Activated T-cell treated with anti-CD3 and anti-CD28 coated beads, Interleukin-2, amount 50 U/mL, for 48 hours (primary cell): ENCODE data around the gene DDX24.
A peak's percentile ranks its signal among the peaks of the same experiment; 100 is the strongest.
"Not testable (repeated sequence)": the region's sequence is repeated elsewhere in the genome, so short reads cannot be mapped to it uniquely, and the experiment has no call there.

ENCODE experiments used
- DNase-seq, 2 experiments: peaks; one replicate each; pipeline ENCODE4 v3.0.0-alpha.2; 2020

DDX24 gene

DNA sequence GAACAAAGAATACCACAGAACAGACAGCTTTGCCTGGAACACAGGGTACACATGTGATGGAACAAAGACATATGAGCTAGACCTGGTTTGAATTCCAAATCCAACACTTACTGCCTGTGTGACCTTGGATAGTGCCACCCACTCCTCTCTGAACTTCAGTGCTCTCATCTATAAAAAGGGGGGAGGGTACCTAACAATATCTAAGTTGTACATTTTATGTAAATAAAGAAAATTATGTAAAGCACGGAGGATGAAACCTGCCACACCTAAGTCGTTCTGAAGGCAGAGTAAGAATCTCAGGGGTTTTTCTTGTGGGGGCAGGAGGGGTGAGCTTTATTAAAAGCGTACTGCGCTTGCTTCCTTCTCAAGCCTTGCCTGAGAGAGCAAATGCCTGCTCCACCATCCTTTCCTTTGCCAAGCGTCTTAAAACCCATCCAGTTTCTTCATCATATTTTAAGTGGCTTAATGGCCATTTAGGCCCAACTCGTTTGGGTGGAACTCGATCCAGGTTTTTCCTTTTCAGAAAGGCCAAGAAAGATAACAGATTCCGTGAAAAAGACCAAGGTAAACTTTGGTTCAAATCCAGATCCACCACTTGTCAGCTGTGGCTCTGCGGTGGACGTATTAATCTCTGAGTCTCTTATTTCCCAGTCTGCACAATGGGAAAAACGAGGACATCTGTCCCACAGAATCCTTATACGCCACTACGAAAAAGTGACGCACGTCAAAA is 946 bp downstream of the DDX24 start:
- DNase-seq = no peak

- DNase-seq = no peak
Measured at GRCh38 chr14:94077823-94078222, 3.2 kb downstream of the DDX24 start.

DNA sequence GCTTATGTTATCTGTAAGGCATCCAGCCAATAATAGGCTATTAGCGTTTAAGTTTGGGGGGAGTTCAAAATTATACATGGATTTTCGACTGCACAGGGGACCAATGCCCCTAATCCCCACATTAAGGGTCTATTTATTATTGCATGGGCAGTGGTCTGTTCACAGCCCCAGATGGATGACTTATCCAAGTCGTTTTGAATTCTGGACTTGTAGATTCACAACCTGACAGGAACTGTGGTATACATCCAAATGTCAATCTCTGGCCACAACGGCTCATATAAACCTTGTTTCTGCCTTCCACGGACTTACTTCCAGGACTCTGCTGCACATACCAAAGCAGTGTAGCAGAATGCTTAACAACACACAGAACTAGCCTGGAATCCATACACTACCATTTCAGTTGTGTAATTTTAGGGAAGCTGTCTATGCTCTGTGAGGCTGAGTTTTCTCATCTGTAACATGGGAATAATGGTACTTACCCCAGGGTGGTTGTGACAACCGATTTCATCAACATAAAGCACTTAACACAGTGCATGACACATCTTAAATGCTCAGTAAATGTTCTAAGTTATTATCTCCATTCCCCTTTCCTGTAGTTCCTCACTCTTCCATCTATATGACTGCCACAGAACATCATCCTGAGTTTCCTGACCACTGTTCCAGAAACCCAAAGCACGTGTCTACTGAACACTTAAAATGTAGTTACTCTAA is 3.7 kb downstream of the DDX24 start:
- no peak for DNase-seq

GRCh38 chr14:94075008-94075407 is 6.0 kb downstream of the DDX24 start:
- DNase-seq = no peak

GRCh38 chr14:94074534-94074933 is 6.5 kb downstream of the DDX24 start:
- no peak for DNase-seq

GRCh38 chr14:94072076-94072475 is 8.9 kb downstream of the DDX24 start:
- not testable (repeated sequence) for DNase-seq

DNA sequence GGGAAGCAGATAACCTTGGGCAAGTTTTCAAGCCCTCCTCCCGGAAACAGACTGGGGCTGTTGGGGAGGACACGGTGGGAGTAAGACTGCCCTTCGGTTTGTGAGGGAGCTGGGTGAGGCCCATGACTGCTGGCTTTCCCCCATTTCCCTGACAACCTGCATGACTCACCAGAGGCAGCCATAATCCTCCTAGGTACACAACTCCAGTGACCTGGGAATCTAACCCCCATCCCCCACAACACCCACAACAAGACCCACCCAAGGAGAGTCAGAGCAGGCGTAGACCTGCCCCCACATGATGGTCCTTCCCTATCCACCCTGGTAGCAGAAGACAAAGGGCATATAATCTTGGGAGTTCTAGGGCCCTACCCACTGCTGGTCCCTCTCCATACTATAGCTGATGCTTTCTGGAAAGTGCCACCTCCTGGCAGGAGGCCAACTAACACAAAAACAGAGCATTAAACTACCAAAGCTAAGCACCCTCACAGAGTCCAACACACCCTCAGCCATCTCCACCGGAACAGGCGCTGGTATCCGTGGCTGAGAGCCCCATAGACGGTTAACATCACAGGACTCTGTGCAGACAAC is 14.8 kb downstream of the DDX24 start:
- DNase-seq = no peak

DNA sequence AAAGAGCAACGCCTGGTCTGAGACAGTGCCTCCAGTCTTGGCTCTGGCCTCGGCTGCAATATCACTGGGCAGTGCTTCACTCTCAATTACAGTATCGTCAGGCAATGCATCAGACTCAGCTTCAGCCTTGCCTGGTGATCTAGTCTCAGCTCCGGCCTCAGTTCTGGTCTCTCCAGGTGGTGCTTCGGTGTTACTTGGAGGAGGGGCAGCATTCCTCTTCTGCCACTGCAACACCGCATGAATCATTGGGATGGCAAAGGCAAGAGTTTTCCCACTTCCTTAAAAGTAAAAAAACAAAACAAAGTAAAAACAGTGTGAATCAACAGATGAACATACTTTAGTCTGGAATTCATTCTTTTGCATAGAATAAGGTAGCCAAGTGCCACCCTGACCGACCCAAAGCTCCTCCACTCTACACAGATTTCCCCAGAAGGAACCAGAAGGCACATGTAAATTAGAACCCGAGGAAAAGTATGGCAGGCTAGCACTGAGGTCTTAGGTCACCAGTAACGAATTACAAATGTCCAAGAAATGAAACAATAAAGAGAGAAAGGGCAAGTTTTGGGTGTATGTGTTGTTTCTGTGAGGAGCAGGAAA is 18.6 kb downstream of the DDX24 start:
- DNase-seq = no peak

GRCh38 chr14:94059998-94060397 is 21.0 kb downstream of the DDX24 start:
- DNase-seq = peak in 1 of 2 experiments; percentile 7

- peak in 1 of 2 experiments; percentile 1 for DNase-seq
Measured at GRCh38 chr14:94058674-94059138, 22.3 kb downstream of the DDX24 start.

- DNase-seq = peak in 1 of 2 experiments; percentile 7
Measured at GRCh38 chr14:94058128-94058673, 22.8 kb downstream of the DDX24 start.

DNA sequence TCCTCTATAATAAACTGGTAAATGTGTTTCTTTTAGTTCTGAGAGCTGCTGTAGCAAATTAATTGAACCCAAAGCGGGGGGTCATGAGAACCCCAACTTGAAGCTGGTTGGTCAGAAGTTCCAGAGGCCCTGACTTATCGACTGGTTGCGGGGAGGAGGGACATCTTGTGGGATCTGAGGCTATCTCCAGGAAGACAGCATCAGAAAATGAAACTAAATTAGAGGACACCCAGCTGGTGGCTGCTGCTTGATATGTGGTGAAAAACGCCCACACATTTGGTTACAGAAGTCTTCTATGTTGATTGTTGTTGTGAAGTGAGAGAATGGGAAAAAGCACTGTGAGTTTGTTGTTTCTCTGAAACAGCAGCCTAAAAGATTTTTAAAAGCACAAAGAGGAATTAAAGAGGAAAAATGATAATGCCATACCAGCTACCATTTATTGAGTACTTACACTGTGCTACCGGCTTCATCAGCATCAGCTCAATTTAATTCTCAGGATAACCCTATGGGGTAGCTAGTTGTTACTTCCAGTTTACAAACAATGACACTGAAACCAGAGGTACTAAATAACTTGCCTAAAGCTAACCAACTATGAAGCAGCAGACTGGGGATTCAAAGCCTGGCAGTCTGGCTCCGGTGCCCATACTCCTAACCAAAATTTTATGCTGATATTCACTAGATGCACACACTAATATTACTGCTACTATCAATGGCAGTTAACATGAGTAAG is 24.3 kb downstream of the DDX24 start:
- DNase-seq = peak; percentile 31

- peak; percentile 10 to 12 for DNase-seq
Measured at GRCh38 chr14:94054936-94055335, 26.1 kb downstream of the DDX24 start.

GRCh38 chr14:94054401-94054800 is 26.6 kb downstream of the DDX24 start:
- peak; percentile 11 to 12 for DNase-seq

DNA sequence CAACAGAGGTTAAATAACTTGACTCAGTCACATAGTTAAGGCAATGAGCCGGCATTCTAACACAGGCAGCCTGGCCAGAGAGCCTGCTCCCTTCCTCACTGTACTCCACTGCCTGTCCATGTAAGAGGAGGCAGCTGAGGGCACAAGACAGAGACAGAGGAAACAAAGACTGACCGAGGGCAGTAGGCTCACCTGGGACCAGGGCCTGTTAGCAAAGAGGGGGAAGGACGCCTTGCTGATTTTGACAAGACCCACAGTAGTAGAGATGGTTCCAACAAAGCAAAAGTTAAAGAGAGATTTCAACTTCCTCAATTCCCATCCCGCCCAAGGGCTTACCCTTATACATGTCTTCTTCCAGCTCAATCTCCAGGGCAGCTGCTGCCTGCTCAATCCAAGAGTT is 28.3 kb downstream of the DDX24 start:
- peak; percentile 11 for DNase-seq

GRCh38 chr14:94052199-94052598 is 28.8 kb downstream of the DDX24 start:
- no peak for DNase-seq

GRCh38 chr14:94051779-94052178 is 29.2 kb downstream of the DDX24 start:
- peak in 1 of 2 experiments; percentile 16 for DNase-seq

GRCh38 chr14:94051115-94051514 is 29.9 kb downstream of the DDX24 start:
- DNase-seq = peak; percentile 13 to 16

DNA sequence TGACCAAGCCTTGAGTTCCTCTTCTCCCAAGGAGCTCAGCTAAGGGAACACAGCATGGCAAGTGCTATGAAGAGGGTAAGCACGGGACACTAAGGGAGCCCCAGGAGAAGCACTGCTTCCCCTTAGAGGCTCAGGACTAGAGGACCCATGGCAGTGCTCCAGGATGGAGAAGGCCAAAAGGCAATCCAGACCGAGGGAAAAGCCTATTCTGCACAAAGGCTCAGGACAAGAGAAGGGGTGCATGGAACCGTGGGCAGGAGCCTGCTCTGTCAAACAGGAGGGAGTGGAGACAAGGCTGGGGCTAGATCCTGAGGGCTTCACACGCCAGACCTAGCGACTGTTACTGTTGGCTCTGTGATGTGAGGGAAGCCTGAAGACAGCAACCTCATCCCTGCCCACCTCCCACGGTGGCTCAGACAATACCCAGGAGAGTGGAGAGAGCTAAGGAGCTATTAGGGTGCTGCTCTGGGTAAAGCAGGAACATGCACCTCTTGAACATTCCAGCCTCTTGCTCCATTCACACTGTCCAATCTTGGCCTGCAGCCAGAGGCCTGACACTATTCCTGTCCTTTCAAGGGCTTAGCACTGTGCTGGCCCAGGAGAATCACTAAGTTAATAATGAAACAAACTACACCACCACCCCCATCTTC is 30.6 kb downstream of the DDX24 start:
- peak; percentile 10 to 12 for DNase-seq

- peak in 1 of 2 experiments; percentile 1 for DNase-seq
Measured at GRCh38 chr14:94049625-94050023, 31.4 kb downstream of the DDX24 start.

- peak; percentile 11 to 13 for DNase-seq
Measured at GRCh38 chr14:94048691-94049624, 32.0 kb downstream of the DDX24 start.
